Fibroblast of lung (primary cell): ENCODE data around the gene CCDC57. TPM values are rescaled to one million over a fixed set of nuclear protein-coding genes. Genes with fewer than 3 reads are reported as not detected.
A peak's percentile ranks its signal among the peaks of the same experiment; 100 is the strongest.

Experiments used
- DNase-seq, 2 donors: peaks; one replicate each; pipeline versions ENCODE4 v3.0.0 to v3.0.0-alpha.2; 2010; ENCODE audit warnings: low read depth in 2 of 2
- H2AFZ ChIP-seq: 2 replicates; pipeline ENCODE4 v1.5.1; 2012; ENCODE audit warnings: low read length, control low read depth, inconsistent platforms
- H3K27ac ChIP-seq: 2 replicates; pipeline ENCODE4 v1.5.1; 2011; ENCODE audit warnings: low read length, control low read depth; ENCODE audit not compliant: insufficient read depth
- H3K27me3 ChIP-seq: 2 replicates; pipeline ENCODE4 v1.5.1; 2011; ENCODE audit warnings: mild to moderate bottlenecking, low read length; ENCODE audit not compliant: control insufficient read depth, insufficient read depth
- H3K36me3 ChIP-seq: 2 replicates; pipeline ENCODE4 v1.5.1; 2011; ENCODE audit warnings: low read length; ENCODE audit not compliant: control insufficient read depth, insufficient read depth
- H3K4me1 ChIP-seq: 2 replicates; pipeline ENCODE4 v1.5.1; 2011; ENCODE audit warnings: low read length; ENCODE audit not compliant: control insufficient read depth, insufficient read depth; ENCODE audit errors: extremely low read depth
- H3K4me2 ChIP-seq: 2 replicates; pipeline ENCODE4 v1.5.1; 2011; ENCODE audit warnings: low read length, control low read depth; ENCODE audit not compliant: insufficient read depth; ENCODE audit errors: extremely low read depth
- H3K4me3 ChIP-seq, 4 experiments: fragments of 200-600 bp in 1 of 4; sonication (generic) in 1 of 4; replicated peaks in 1 of 4; 2 replicates each; pipeline ENCODE4 v1.5.1; 2011 to 2016; ENCODE audit warnings: low read length in 4 of 4, low read depth in 3 of 4, mild to moderate bottlenecking in 3 of 4, control low read depth in 2 of 4, inconsistent platforms in 1 of 4, mixed read lengths in 1 of 4; ENCODE audit not compliant: insufficient read depth in 1 of 4; ENCODE audit errors: control extremely low read depth in 1 of 4
- H3K79me2 ChIP-seq: 2 replicates; pipeline ENCODE4 v1.5.1; 2012; ENCODE audit warnings: mild to moderate bottlenecking, low read length, inconsistent platforms; ENCODE audit not compliant: control insufficient read depth, insufficient read depth
- H3K9ac ChIP-seq: 2 replicates; pipeline ENCODE4 v1.5.1; 2011; ENCODE audit warnings: mild to moderate bottlenecking, low read length, control low read depth; ENCODE audit not compliant: insufficient read depth
- H3K9me3 ChIP-seq: 2 replicates; pipeline ENCODE4 v1.5.1; 2012; ENCODE audit warnings: low read depth, low read length; ENCODE audit not compliant: control insufficient read depth, insufficient read depth
- H4K20me1 ChIP-seq: 2 replicates; pipeline ENCODE4 v1.5.1; 2011; ENCODE audit warnings: low read length; ENCODE audit not compliant: control insufficient read depth, insufficient read depth; ENCODE audit errors: extremely low read depth
- CTCF ChIP-seq, 2 donors: IDR thresholded peaks in 1 of 2; conservative IDR thresholded peaks in 1 of 2; 1 replicate in 1 of 2; 2 replicates in 1 of 2; pipeline ENCODE4 v1.5.1; 2011 to 2012; ENCODE audit warnings: low read length in 2 of 2, control low read depth in 1 of 2, inconsistent platforms in 1 of 2, low read depth in 1 of 2, mild to moderate bottlenecking in 1 of 2
- EZH2 ChIP-seq: IDR thresholded peaks from 2 replicates; pipeline ENCODE4 v1.5.1; 2012; ENCODE audit warnings: low read length, control low read depth, mild to moderate bottlenecking; ENCODE audit errors: missing control alignments
- polyA plus RNA-seq, 2 donors: library from polyadenylated mRNA; depleted of rRNA in 1 of 2; stranded (reverse) in 1 of 2; unstranded in 1 of 2; fragments of >200 nt; gene quantifications; 2 replicates each; pipeline ENCODE4 v1.2.1, GENCODE V29; 2011 to 2012; ENCODE audit warnings: missing spikeins in 1 of 2
- total RNA-seq: library from RNA; depleted of rRNA; stranded (reverse); fragments of >200 nt; gene quantifications from 2 replicates; pipeline ENCODE4 v1.2.1, GENCODE V29; 2014

CCDC57 gene
- total and polyA plus RNA-seq, 2 donors (not counting 1 experiment from before 2014, with no cell fraction given) = 7.1 to 10.1 TPM

GRCh38 chr17:82224666-82225065 lies 12.0 kb upstream of the CCDC57 start:
- no peak overlapping the region for H3K4me2 ChIP-seq
- H4K20me1 ChIP-seq = no peaks in the 10 kb centered on the region
- H3K36me3 ChIP-seq = no peaks in the 10 kb centered on the region
- no peak overlapping the region for H2AFZ ChIP-seq
- TF ChIP-seq CTCF (conservative IDR thresholded peaks at IDR 0.05 in 1 of 2, IDR thresholded peaks at IDR 0.05 in 1 of 2; ENCODE audit: low read depth in 1 of 2, low read length in 2 of 2) = no peak
- no peak for TF ChIP-seq EZH2
- no peaks in the 10 kb centered on the region for H3K27me3 ChIP-seq
- no peak overlapping the region for H3K27ac ChIP-seq
- no peaks in the 10 kb centered on the region for H3K4me1 ChIP-seq
- H3K79me2 ChIP-seq = peaks cover 7% of the 10 kb centered on the region
- H3K4me3 ChIP-seq = no peak overlapping the region
- H3K9me3 ChIP-seq = no peaks in the 10 kb centered on the region
- no peak for DNase-seq
- H3K9ac ChIP-seq = no peak overlapping the region

GRCh38 chr17:82223517-82223916 lies 10.9 kb upstream of the CCDC57 start:
- Histone ChIP-seq H4K20me1 (no peaks in the 10 kb centered on the region), H3K4me3 (no peak overlapping the region), H3K36me3 (no peaks in the 10 kb centered on the region), H3K79me2 (no peaks in the 10 kb centered on the region), H3K27me3 (no peaks in the 10 kb centered on the region), H3K4me1 (no peaks in the 10 kb centered on the region), H3K9ac (no peak overlapping the region), H2AFZ (no peak overlapping the region), H3K4me2 (no peak overlapping the region), H3K9me3 (no peaks in the 10 kb centered on the region), H3K27ac (no peak overlapping the region)
- no peak for DNase-seq
- no peak for TF ChIP-seq CTCF (conservative IDR thresholded peaks at IDR 0.05 in 1 of 2, IDR thresholded peaks at IDR 0.05 in 1 of 2; ENCODE audit: low read depth in 1 of 2, low read length in 2 of 2)
- TF ChIP-seq EZH2 = no peak

- no peak overlapping the region for H3K4me3 ChIP-seq
- H3K27ac ChIP-seq = no peak overlapping the region
- DNase-seq = peak in 1 of 2 donors; percentile 23
- H3K79me2 ChIP-seq = no peaks in the 10 kb centered on the region
- no peak for TF ChIP-seq CTCF (conservative IDR thresholded peaks at IDR 0.05 in 1 of 2, IDR thresholded peaks at IDR 0.05 in 1 of 2; ENCODE audit: low read depth in 1 of 2, low read length in 2 of 2)
- TF ChIP-seq EZH2 = no peak
- no peaks in the 10 kb centered on the region for H4K20me1 ChIP-seq
- no peak overlapping the region for H3K4me2 ChIP-seq
- H3K4me1 ChIP-seq = peaks cover 2% of the 10 kb centered on the region
- H3K27me3 ChIP-seq = no peaks in the 10 kb centered on the region
- no peaks in the 10 kb centered on the region for H3K9me3 ChIP-seq
- no peak overlapping the region for H3K9ac ChIP-seq
- H3K36me3 ChIP-seq = no peaks in the 10 kb centered on the region
- no peak overlapping the region for H2AFZ ChIP-seq
Measured at GRCh38 chr17:82222816-82223215, 10.2 kb upstream of the CCDC57 start.
